ENCODE measurements around the gene LRRC56. TPM values are rescaled to one million over a fixed set of nuclear protein-coding genes. Genes with fewer than 3 reads are reported as not detected.

Gene LRRC56
- total RNA-seq, 2 donors from 2014 or later = 3.0 to 4.3 TPM

DNA sequence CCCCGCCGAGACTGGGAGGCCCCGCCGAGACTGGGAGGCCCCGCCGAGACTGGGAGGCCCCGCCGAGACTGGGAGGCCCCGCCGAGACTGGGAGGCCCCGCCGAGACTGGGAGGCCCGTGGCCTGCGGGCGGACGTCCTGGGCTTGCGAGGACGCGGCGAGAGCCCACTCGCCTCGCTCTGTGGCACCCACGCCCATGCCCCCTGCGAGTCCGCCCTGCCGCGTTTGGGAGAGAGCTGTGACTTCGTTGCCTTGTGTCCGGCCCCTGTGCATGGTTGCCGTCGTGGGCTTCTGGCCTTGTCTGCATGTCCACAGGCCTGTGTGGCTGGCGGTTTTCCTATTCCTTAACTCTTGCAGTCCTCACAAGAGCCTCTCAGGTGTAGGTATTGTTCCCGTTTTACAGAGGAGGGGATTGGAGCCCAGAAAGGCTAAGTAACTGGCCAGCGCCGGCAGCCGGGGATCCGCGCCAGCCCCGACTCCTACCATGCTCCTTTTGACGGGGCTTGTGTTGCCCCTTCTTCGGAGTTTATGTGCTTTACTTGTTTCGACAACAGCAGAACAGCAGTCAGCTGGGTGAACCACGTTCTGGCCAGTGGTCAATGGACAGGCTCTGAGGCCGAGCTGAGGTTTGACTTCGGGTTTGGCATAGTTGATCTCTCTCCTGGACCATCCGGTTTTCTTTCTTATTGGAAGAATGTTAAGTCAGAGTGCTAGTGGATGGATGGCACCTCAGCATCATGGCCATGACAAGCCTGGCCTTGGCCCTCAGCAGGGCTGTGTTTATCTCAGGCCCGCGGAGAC lies 39.7 kb downstream of the LRRC56 start:
- Histone ChIP-seq H3K27ac (ENCODE audit: low read depth, low read length) (no peak overlapping the region), H3K36me3 (ENCODE audit: control insufficient read depth, insufficient read depth, low read length) (peaks cover 10% of the 10 kb centered on the region), H3K4me1 (ENCODE audit: control insufficient read depth, insufficient read depth, low read length) (peaks cover 26% of the 10 kb centered on the region), H3K9me3 (ENCODE audit: control insufficient read depth, low read length) (no peaks in the 10 kb centered on the region), H3K27me3 (ENCODE audit: control insufficient read depth, insufficient read depth, low read length, poor library complexity, severe bottlenecking) (peaks cover 13% of the 10 kb centered on the region), H3K4me3 (ENCODE audit: low read length) (peak overlapping the region; percentile 95), H3K9ac (ENCODE audit: extremely low read depth, low read length, poor library complexity, severe bottlenecking) (peak overlapping the region; percentile 85)
- Mint-ChIP-seq H3K36me3 (ENCODE audit: low read depth) (peaks cover 11% of the 10 kb centered on the region), H3K9me3 (no peaks in the 10 kb centered on the region), H3K4me1 (peaks cover 34% of the 10 kb centered on the region), H3K4me3 (peak overlapping the region; percentile 79), H3K27ac (peak overlapping the region; percentile 89), H3K27me3 (ENCODE audit: insufficient read depth) (peaks cover 22% of the 10 kb centered on the region)
- WGBS, 2 experiments (ENCODE audit: insufficient coverage in 1 of 2, insufficient read length in 1 of 2) = 11 to 12% methylated on average over 30 to 42 of the region's 48 CpGs
- DNase-seq = no peak
- TF ChIP-seq, protein P1, sequence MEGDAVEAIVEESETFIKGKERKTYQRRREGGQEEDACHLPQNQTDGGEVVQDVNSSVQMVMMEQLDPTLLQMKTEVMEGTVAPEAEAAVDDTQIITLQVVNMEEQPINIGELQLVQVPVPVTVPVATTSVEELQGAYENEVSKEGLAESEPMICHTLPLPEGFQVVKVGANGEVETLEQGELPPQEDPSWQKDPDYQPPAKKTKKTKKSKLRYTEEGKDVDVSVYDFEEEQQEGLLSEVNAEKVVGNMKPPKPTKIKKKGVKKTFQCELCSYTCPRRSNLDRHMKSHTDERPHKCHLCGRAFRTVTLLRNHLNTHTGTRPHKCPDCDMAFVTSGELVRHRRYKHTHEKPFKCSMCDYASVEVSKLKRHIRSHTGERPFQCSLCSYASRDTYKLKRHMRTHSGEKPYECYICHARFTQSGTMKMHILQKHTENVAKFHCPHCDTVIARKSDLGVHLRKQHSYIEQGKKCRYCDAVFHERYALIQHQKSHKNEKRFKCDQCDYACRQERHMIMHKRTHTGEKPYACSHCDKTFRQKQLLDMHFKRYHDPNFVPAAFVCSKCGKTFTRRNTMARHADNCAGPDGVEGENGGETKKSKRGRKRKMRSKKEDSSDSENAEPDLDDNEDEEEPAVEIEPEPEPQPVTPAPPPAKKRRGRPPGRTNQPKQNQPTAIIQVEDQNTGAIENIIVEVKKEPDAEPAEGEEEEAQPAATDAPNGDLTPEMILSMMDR (conservative IDR thresholded peaks at IDR 0.05) = no peak

GRCh38 chr11:577611-577894 lies 40.2 kb downstream of the LRRC56 start:
- Histone ChIP-seq H3K4me3 (ENCODE audit: low read length) (peak overlapping the region; percentile 95), H3K9me3 (ENCODE audit: control insufficient read depth, low read length) (no peaks in the 10 kb centered on the region), H3K27me3 (ENCODE audit: control insufficient read depth, insufficient read depth, low read length, poor library complexity, severe bottlenecking) (peaks cover 13% of the 10 kb centered on the region), H3K27ac (ENCODE audit: low read depth, low read length) (no peak overlapping the region), H3K4me1 (ENCODE audit: control insufficient read depth, insufficient read depth, low read length) (peaks cover 26% of the 10 kb centered on the region), H3K36me3 (ENCODE audit: control insufficient read depth, insufficient read depth, low read length) (peaks cover 14% of the 10 kb centered on the region), H3K9ac (ENCODE audit: extremely low read depth, low read length, poor library complexity, severe bottlenecking) (peak overlapping the region; percentile 85)
- peaks cover 15% of the 10 kb centered on the region for H3K36me3 Mint-ChIP-seq (ENCODE audit: low read depth)
- TF ChIP-seq, protein P1 (conservative IDR thresholded peaks at IDR 0.05) = no peak
- no peak for DNase-seq
- peak overlapping the region; percentile 79 for H3K4me3 Mint-ChIP-seq
- no peaks in the 10 kb centered on the region for H3K9me3 Mint-ChIP-seq
- peaks cover 34% of the 10 kb centered on the region for H3K4me1 Mint-ChIP-seq
- H3K27ac Mint-ChIP-seq = peak overlapping the region; percentile 89
- WGBS, 2 experiments (ENCODE audit: insufficient coverage in 1 of 2, insufficient read length in 1 of 2) = 84 to 89% methylated on average over 5 to 6 of the region's 6 CpGs
- peaks cover 22% of the 10 kb centered on the region for H3K27me3 Mint-ChIP-seq (ENCODE audit: insufficient read depth)

DNA sequence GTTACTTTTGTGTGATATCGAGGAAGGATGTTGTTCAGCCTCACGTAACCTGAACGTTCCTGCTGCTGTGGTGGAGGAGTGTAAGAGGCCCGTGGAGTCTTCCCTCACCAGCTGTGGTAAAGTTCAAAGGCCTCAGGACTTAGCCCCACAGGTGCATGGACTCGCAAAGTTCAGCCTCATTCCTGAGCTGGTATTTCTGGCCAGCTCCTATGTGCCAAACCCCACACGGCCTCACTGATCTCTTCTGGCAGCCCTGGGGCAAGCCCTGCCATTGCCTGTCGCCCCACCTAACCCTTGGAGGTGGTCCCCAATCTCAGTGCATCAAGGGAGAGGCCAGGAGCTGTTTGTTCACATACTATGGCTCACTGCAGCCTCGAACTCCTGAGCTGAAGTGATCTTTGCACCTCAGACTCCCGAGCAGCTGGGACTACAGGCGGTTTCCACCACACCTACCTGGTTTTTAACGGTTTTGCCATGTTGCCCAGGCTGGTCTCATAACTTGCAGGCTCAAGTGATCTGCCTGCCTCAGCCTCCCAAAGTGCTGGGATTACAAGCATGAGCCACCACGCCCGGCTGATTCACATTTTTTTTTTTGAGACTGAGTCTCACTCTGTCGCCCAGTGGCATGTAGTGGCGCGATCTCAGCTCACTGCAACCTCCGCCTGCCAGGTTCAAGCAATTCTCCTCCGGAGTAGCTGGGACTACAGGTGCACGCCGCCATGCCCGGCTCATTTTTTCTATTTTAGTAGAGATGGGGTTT lies 41.1 kb downstream of the LRRC56 start:
- H3K4me3 Mint-ChIP-seq = peak overlapping the region; percentile 79
- H3K27me3 Mint-ChIP-seq (ENCODE audit: insufficient read depth) = peaks cover 14% of the 10 kb centered on the region
- TF ChIP-seq, protein P1 (conservative IDR thresholded peaks at IDR 0.05) = no peak
- no peak overlapping the region for H3K9ac ChIP-seq (ENCODE audit: extremely low read depth, low read length, poor library complexity, severe bottlenecking)
- H3K4me1 ChIP-seq (ENCODE audit: control insufficient read depth, insufficient read depth, low read length) = peaks cover 26% of the 10 kb centered on the region
- H3K36me3 ChIP-seq (ENCODE audit: control insufficient read depth, insufficient read depth, low read length) = peaks cover 19% of the 10 kb centered on the region
- H3K27me3 ChIP-seq (ENCODE audit: control insufficient read depth, insufficient read depth, low read length, poor library complexity, severe bottlenecking) = peaks cover 13% of the 10 kb centered on the region
- peak overlapping the region; percentile 95 for H3K4me3 ChIP-seq (ENCODE audit: low read length)
- no peaks in the 10 kb centered on the region for H3K9me3 Mint-ChIP-seq
- no peak for DNase-seq
- H3K27ac ChIP-seq (ENCODE audit: low read depth, low read length) = no peak overlapping the region
- WGBS, 2 experiments (ENCODE audit: insufficient coverage in 1 of 2, insufficient read length in 1 of 2) = 92 to 97% methylated on average over 16 to 21 of the region's 21 CpGs
- peaks cover 34% of the 10 kb centered on the region for H3K4me1 Mint-ChIP-seq
- H3K27ac Mint-ChIP-seq = peak overlapping the region; percentile 17
- H3K36me3 Mint-ChIP-seq (ENCODE audit: low read depth) = peaks cover 15% of the 10 kb centered on the region
- no peaks in the 10 kb centered on the region for H3K9me3 ChIP-seq (ENCODE audit: control insufficient read depth, low read length)
